BE2C (cell line): ENCODE measurements around the gene TTC38.

Source experiments
- DNase-seq: peaks from one replicate; pipeline ENCODE4 v3.0.0-alpha.2; 2020
- H3K27me3 ChIP-seq: fragments of 250-450 bp; sonication (Bioruptor Pico); 2 replicates; pipeline ENCODE4 v1.5.1; 2020; ENCODE audit warnings: mild to moderate bottlenecking
- H3K36me3 ChIP-seq: fragments of 250-450 bp; sonication (Bioruptor Pico); 2 replicates; pipeline ENCODE4 v1.5.1; 2020; ENCODE audit warnings: mild to moderate bottlenecking
- H3K4me1 ChIP-seq: fragments of 250-450 bp; sonication (Bioruptor Pico); 2 replicates; pipeline ENCODE4 v1.5.1; 2020
- H3K4me3 ChIP-seq: 2 replicates; pipeline ENCODE4 v1.5.1; 2011; ENCODE audit warnings: low read depth, low read length
- H3K9me3 ChIP-seq: fragments of 250-450 bp; sonication (Bioruptor Pico); 2 replicates; pipeline ENCODE4 v1.5.1; 2020
- TF ChIP-seq, protein P1 (sequence below): IDR thresholded peaks from 2 replicates; pipeline ENCODE4 v1.5.1; 2012; ENCODE audit warnings: mild to moderate bottlenecking, low read depth, low read length

TTC38 gene

DNA sequence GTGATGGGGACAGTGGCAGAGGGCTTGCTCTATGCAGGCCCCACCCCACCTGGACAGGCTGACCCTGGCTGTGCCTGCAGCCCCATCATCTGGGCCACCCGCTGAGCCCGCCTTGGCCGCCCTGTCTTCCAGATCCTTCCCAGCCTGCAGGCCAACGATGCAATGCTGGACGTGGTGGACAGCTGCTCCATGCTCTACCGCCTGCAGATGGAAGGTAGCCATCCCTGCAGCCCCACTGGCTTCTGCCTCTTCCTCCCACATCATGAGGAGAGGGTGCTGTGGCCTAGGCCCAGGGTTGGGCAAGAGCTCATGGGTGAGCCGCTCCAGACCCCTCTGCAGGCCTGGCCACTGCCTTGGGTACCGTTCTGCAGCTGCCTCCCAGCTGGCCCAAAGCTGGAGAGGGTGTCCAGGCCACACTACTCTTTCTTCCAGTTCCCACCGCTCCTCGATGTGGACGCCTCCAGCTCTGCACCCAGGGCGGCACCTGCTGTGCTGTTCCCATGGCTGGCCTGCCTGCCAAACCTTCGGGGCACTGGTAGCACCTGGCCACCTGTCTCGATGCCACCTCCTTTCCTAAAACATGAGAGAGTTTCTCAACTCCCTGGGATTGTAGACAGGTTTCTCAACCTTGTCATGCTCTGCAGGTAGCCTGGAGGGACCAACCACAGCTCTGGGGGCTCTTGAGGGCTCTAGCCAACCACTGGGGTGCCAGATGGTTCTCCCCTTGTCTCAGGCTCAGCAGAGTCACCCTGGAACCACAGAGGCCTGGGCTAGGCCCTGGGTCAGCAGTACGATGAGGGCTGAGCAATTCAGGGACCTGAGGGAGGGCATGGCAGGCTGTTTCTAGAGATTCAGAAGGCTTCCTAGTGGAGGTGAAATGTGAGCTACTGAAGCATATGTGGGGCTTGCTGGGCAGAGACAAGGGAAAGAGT lies 19.4 kb downstream of the TTC38 start:
- H3K4me3 ChIP-seq = no peak overlapping the region

DNA sequence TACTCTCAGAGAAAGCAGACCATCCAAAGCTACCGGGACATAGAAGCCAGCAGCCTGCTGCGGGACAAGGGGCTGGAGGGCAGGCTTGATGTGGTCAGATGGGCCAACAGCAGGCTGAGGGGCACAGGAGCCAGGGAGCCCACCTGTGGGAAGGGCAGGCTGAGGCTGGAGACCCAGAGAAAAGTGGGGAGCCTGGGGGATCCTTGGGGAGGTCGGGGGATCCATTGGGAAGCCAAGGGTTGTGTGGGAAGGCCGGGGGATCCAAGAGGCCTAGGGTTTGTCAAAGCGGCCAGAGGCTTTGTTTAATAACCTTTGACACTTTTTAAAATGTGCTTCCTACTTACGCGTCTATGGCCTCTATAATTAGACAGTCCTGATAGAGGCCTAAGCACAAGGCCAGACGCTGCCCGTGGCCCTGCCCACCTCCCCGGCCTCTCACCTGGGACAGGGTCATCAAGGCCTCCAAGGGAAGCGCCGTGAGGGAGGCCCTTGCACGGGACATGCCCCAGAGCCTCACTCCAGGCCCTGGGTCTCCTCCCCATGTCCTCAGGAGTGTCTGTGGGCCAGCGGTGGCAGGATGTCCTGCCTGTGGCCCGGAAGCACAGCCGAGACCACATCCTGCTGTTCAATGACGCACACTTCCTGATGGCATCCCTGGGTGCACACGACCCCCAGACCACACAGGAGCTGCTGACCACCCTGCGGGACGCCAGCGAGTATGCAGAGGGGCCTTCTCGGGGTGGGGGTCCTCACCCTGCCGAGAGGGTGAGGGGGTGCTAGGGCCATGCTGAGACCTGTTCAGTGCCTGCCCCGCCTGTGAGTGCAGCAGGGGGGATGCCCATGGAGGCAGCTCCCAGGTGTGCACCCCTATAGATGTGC lies 20.3 kb downstream of the TTC38 start:
- no peak overlapping the region for H3K4me3 ChIP-seq
- H3K36me3 ChIP-seq = peaks cover 18% of the 10 kb centered on the region
- H3K9me3 ChIP-seq = no peaks in the 10 kb centered on the region
- no peak for DNase-seq
- no peaks in the 10 kb centered on the region for H3K4me1 ChIP-seq
- TF ChIP-seq, protein P1, sequence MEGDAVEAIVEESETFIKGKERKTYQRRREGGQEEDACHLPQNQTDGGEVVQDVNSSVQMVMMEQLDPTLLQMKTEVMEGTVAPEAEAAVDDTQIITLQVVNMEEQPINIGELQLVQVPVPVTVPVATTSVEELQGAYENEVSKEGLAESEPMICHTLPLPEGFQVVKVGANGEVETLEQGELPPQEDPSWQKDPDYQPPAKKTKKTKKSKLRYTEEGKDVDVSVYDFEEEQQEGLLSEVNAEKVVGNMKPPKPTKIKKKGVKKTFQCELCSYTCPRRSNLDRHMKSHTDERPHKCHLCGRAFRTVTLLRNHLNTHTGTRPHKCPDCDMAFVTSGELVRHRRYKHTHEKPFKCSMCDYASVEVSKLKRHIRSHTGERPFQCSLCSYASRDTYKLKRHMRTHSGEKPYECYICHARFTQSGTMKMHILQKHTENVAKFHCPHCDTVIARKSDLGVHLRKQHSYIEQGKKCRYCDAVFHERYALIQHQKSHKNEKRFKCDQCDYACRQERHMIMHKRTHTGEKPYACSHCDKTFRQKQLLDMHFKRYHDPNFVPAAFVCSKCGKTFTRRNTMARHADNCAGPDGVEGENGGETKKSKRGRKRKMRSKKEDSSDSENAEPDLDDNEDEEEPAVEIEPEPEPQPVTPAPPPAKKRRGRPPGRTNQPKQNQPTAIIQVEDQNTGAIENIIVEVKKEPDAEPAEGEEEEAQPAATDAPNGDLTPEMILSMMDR = no peak
- H3K27me3 ChIP-seq = no peaks in the 10 kb centered on the region

More for the DNA sequence above, 19.4 kb downstream of the TTC38 start:
- H3K27me3 ChIP-seq = no peaks in the 10 kb centered on the region
- DNase-seq = no peak
- TF ChIP-seq, protein P1 = no peak
- peaks cover 15% of the 10 kb centered on the region for H3K36me3 ChIP-seq
- no peaks in the 10 kb centered on the region for H3K4me1 ChIP-seq
- H3K9me3 ChIP-seq = no peaks in the 10 kb centered on the region

DNA sequence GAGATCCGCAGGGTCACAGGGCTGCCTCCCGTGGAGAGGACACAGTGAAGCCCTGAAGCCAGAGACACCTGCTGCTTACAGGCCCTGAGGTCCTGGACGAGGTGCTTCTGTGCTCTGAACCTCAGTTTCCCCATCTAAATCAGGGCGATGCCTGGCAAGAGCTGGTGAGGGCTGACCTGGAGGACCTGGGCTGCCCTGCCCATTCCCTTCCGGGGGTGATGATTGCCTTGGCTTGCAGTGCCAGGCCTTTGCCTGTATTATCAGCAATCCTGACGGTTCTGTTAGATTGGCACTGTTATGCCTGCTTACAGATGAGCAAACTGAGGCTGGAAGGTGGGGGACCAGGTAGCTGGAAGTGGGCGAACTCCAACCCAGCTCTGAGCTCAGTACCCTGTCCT lies 21.0 kb downstream of the TTC38 start:
- H3K27me3 ChIP-seq = no peaks in the 10 kb centered on the region
- H3K36me3 ChIP-seq = peaks cover 18% of the 10 kb centered on the region
- TF ChIP-seq, protein P1 = no peak
- DNase-seq = no peak
- H3K9me3 ChIP-seq = no peaks in the 10 kb centered on the region
- H3K4me3 ChIP-seq = no peak overlapping the region
- H3K4me1 ChIP-seq = no peaks in the 10 kb centered on the region

DNA sequence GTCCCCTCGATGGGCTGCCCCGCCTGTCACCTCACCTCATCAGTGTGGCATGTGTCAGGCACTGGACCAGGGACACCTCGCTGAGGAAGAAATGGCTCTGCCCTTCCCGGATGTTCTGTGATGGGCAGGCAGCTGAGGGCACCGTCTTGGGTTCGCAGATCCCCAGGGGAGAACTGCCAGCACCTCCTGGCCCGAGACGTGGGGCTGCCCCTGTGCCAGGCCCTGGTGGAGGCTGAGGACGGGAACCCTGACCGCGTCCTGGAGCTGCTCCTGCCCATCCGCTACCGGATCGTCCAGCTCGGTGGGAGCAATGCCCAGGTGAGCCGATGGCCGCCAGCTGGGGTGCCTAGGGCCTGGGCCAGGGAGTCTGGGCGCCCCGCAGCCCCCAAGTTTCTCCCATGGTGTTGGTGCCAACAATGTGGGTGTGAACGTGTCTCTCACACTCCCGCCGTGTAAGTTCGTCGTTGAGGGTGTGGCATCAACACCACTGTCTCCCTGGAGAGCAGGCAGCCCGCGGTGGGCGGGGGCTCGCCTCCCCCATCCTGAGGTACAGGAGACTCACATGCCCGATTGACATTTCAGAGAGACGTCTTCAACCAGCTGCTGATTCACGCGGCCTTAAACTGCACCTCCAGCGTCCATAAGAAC lies 21.6 kb downstream of the TTC38 start:
- Histone ChIP-seq H3K27me3 (no peaks in the 10 kb centered on the region), H3K4me3 (no peak overlapping the region), H3K4me1 (no peaks in the 10 kb centered on the region), H3K9me3 (no peaks in the 10 kb centered on the region), H3K36me3 (peaks cover 14% of the 10 kb centered on the region)
- TF ChIP-seq, protein P1 = no peak
- no peak for DNase-seq

DNA sequence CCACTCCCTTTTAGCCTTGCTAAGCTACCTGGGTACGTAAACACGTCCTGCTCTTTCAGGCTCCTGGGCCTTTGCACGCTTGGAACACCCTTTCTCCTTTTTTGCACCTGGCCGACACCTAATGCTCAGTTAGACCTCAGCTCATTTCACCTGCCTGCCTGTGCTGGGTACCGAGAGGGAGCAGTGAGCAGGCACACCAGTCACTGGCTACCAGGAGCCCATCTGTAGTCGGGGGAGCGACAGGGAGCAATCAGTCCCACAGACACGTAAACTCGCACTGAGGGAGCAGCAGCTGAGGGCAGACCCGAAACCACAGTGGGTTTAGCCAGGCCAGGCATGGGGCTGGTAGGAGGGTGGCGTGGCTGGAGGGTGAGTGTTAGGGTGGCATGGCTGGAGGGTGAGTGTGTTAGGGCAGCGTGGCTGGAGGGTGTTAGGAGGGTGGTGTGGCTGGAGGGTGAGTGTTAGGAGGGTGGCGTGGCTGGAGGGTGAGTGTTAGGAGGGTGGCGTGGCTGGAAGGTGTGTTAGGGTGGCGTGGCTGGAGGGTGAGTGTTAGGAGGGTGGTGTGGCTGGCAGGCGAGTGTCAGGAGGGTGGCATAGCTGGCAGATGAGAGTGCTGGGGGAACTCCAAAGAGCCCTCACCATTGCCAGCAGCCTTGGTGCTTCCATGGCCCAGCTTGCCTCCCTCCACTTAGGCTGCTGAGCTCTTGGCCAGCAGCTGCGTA lies 22.5 kb downstream of the TTC38 start:
- Histone ChIP-seq H3K4me1 (no peaks in the 10 kb centered on the region), H3K27me3 (no peaks in the 10 kb centered on the region), H3K36me3 (peaks cover 12% of the 10 kb centered on the region), H3K9me3 (no peaks in the 10 kb centered on the region), H3K4me3 (no peak overlapping the region)
- DNase-seq = no peak
- TF ChIP-seq, protein P1 = no peak
